A549 (cell line): ENCODE data around the gene ITGAV. TPM values are rescaled to one million over a fixed set of nuclear protein-coding genes. Genes with fewer than 3 reads are reported as not detected.
A peak's percentile ranks its signal among the peaks of the same experiment; 100 is the strongest.

Experiments
- ATAC-seq, 2 experiments: fragments of 200-7000 bp in 1 of 2; fragments of >200 bp in 1 of 2; cut with Nextera tagmentation in 1 of 2; cut with Tn5 transposase in 1 of 2; 3 replicates each; pipeline versions ENCODE4 v1.8.0 to v1.9.1; 2018 to 2020; ENCODE audit warnings: mild to moderate bottlenecking in 1 of 2, moderate library complexity in 1 of 2
- CTCF ChIA-PET: fragments of 300-600 bp; sonication (Branson Sonifier 250); formaldehyde crosslinking; extraction: SDS; loops from one replicate; lab custom pipeline; 2021; ENCODE audit warnings: antibody characterized with exemption, inconsistent platforms; lab: Yijun Ruan, JAX
- POLR2A ChIA-PET: fragments of 350-600 bp; formaldehyde crosslinking; extraction: SDS; loops from one replicate; lab custom pipeline; 2021; ENCODE audit warnings: antibody characterized with exemption, inconsistent platforms; lab: Yijun Ruan, JAX
- DNase-seq, 2 experiments: peaks; one replicate each; pipeline versions ENCODE4 v3.0.0 to v3.0.0-alpha.2; 2011 to 2016; ENCODE audit warnings: low read depth in 1 of 2, low spot score in 1 of 2
- FAIRE-seq: peaks from 2 replicates; lab custom pipeline; 2011; peaks lifted over from hg19 to GRCh38; lab: Jason Lieb, UNC
- H3K27ac ChIP-seq, 2 experiments: fragments of >200 bp; sonication (Bioruptor Twin); formaldehyde crosslinking; 3 replicates each; pipeline ENCODE4 v1.5.1; 2016 to 2017
- H3K4me1 ChIP-seq: fragments of >200 bp; sonication (Bioruptor Twin); formaldehyde crosslinking; 3 replicates; pipeline ENCODE4 v1.6.1; 2016
- H3K4me2 ChIP-seq: fragments of >200 bp; sonication (Bioruptor Twin); formaldehyde crosslinking; 3 replicates; pipeline ENCODE4 v1.6.1; 2016
- H3K4me3 ChIP-seq: fragments of >200 bp; sonication (Bioruptor Twin); formaldehyde crosslinking; 3 replicates; pipeline ENCODE4 v1.5.1; 2016
- H3K9me3 ChIP-seq: fragments of >200 bp; sonication (Bioruptor Twin); formaldehyde crosslinking; 3 replicates; pipeline ENCODE4 v1.6.1; 2016
- CBX8 ChIP-seq: fragments of 200-600 bp; sonication (generic); IDR thresholded peaks from 2 replicates; pipeline ENCODE4 v1.6.1; 2016
- EHF ChIP-seq: fragments of 250-450 bp; sonication (Bioruptor Pico); IDR thresholded peaks from 2 replicates; pipeline ENCODE4 v1.5.0; 2020; ENCODE audit warnings: mild to moderate bottlenecking
- EHMT2 ChIP-seq: fragments of 200-600 bp; sonication (generic); IDR thresholded peaks from 2 replicates; pipeline ENCODE4 v1.6.1; 2016; ENCODE audit warnings: antibody characterized with exemption, low read depth, mild to moderate bottlenecking, moderate library complexity
- ESRRA ChIP-seq: fragments of 150-350 bp; IDR thresholded peaks from 2 replicates; pipeline ENCODE4 v1.6.1; 2014; ENCODE audit warnings: mild to moderate bottlenecking, low read length, borderline replicate concordance
- FOSB ChIP-seq: fragments of 250-450 bp; sonication (Bioruptor Pico); IDR thresholded peaks from 2 replicates; pipeline ENCODE4 v1.5.0; 2020; ENCODE audit warnings: mild to moderate bottlenecking, moderate library complexity
- HOXB5 ChIP-seq: fragments of 250-450 bp; sonication (Bioruptor Pico); IDR thresholded peaks from 2 replicates; pipeline ENCODE4 v1.5.0; 2020; ENCODE audit warnings: mild to moderate bottlenecking, moderate library complexity
- JUN ChIP-seq, 2 experiments: fragments of >200 bp; sonication (Bioruptor Twin); formaldehyde crosslinking; IDR thresholded peaks; 2 replicates in 1 of 2; 3 replicates in 1 of 2; pipeline ENCODE4 v1.6.1; 2016 to 2017
- KDM5A ChIP-seq: fragments of 200-600 bp; sonication (generic); IDR thresholded peaks from 2 replicates; pipeline ENCODE4 v1.6.1; 2016; ENCODE audit warnings: antibody characterized with exemption, mild to moderate bottlenecking
- NPAS2 ChIP-seq: fragments of 250-450 bp; sonication (Bioruptor Pico); IDR thresholded peaks from 2 replicates; pipeline ENCODE4 v1.8.0; 2022; ENCODE audit warnings: mild to moderate bottlenecking, moderate library complexity, borderline replicate concordance
- NR3C1 ChIP-seq: fragments of >200 bp; sonication (Bioruptor Twin); formaldehyde crosslinking; IDR thresholded peaks from 3 replicates; pipeline ENCODE4 v1.6.1; 2017
- PHF8 ChIP-seq: fragments of 200-600 bp; sonication (generic); IDR thresholded peaks from 2 replicates; pipeline ENCODE4 v1.6.1; 2016; ENCODE audit warnings: low read depth, mild to moderate bottlenecking, antibody characterized with exemption, moderate library complexity, borderline replicate concordance
- POLR2A ChIP-seq: IDR thresholded peaks from 2 replicates; pipeline ENCODE4 v1.6.1; 2012; ENCODE audit warnings: mild to moderate bottlenecking, low read length
- POLR2AphosphoS2 ChIP-seq: conservative IDR thresholded peaks from 2 replicates; pipeline ENCODE4 v1.6.1; 2012; ENCODE audit warnings: low read length, improper control_type of control experiment, inconsistent platforms
- RAD21 ChIP-seq, 2 experiments: fragments of >200 bp in 1 of 2; sonication (Bioruptor Twin) in 1 of 2; formaldehyde crosslinking in 1 of 2; IDR thresholded peaks in 1 of 2; conservative IDR thresholded peaks in 1 of 2; 2 replicates in 1 of 2; 3 replicates in 1 of 2; pipeline ENCODE4 v1.6.1; 2012 to 2018; ENCODE audit warnings: inconsistent platforms in 1 of 2
- RARB ChIP-seq: fragments of 250-450 bp; sonication (Bioruptor Pico); IDR thresholded peaks from 2 replicates; pipeline ENCODE4 v1.8.0; 2021; ENCODE audit warnings: mild to moderate bottlenecking, moderate library complexity
- RFX5 ChIP-seq: fragments of 450-650 bp; IDR thresholded peaks from 2 replicates; pipeline ENCODE4 v1.7.1; 2014; ENCODE audit warnings: antibody characterized with exemption, mild to moderate bottlenecking, moderate library complexity
- RNF2 ChIP-seq: fragments of 200-600 bp; sonication (generic); IDR thresholded peaks from 2 replicates; pipeline ENCODE4 v1.6.1; 2016; ENCODE audit warnings: low read depth, mild to moderate bottlenecking, antibody characterized with exemption, moderate library complexity, borderline replicate concordance
- SMC3 ChIP-seq: fragments of >200 bp; sonication (Bioruptor Twin); formaldehyde crosslinking; IDR thresholded peaks from 3 replicates; pipeline ENCODE4 v1.6.1; 2018; ENCODE audit warnings: inconsistent platforms
- ZSCAN20 ChIP-seq: fragments of 250-450 bp; sonication (Bioruptor Pico); IDR thresholded peaks from 2 replicates; pipeline ENCODE4 v1.8.0; 2022; ENCODE audit warnings: mild to moderate bottlenecking, moderate library complexity
- WGBS: methylation state at CpG from one replicate; pipeline ENCODE4 v1.1.6; 2017; ENCODE audit errors: missing lambda C conversion rate; 5-methylcytosine and 5-hydroxymethylcytosine counted together
- polyA plus RNA-seq, 4 experiments: library from polyadenylated mRNA; depleted of rRNA in 3 of 4; stranded (reverse); fragments of >200 nt; fragmentation: RNase III in 1 of 4; extraction: RNeasy Plus Mini Kit Qiagen cat#74134 plus additional on column Dnase treatment in 1 of 4; gene quantifications; 2 replicates in 3 of 4; 3 replicates in 1 of 4; pipeline ENCODE4 v1.2.3, GENCODE V29; 2011 to 2017
- TF ChIP-seq, protein P1 (sequence below): IDR thresholded peaks from 2 replicates; pipeline ENCODE4 v1.6.1; 2012
- TF ChIP-seq, protein P2 (sequence below): fragments of 200-600 bp; sonication (generic); IDR thresholded peaks from 2 replicates; pipeline ENCODE4 v1.6.1; 2016; ENCODE audit warnings: antibody characterized with exemption, mild to moderate bottlenecking, moderate library complexity
- TF ChIP-seq, protein P3 (sequence below): fragments of >200 bp; sonication (Bioruptor Twin); formaldehyde crosslinking; IDR thresholded peaks from 2 replicates; pipeline ENCODE4 v1.6.1; 2016
- TF ChIP-seq, protein P4 (sequence below): fragments of 450-650 bp; IDR thresholded peaks from 2 replicates; pipeline ENCODE4 v1.6.1; 2014; ENCODE audit warnings: antibody characterized with exemption

The ITGAV gene
- polyA plus RNA-seq, 2 of the 4 experiments (the other 2 are of a cell fraction): 93.3 to 148 TPM

DNA sequence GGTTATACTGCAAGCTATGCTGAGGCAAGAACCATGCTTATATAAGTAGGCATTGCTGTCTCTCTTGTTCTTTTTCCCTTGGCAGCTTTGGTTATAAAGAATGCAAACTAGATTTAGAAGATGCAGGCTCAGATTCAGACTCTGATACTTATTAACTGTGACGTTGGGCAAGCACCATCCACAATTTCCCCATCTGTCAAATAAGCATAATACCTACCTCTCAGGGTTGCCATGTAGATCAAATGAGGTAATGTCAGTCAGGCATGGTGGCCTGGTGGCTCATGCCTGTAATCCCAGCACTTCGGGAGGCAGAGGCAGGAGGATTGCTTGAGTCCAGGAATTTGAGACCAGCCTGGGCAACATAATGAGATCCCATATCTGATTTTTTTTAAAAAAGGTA, 21.7 kb downstream of the ITGAV start:
- H3K9me3 ChIP-seq: no peaks in the 10 kb centered on the region
- whole genome bisulfite sequencing: 76% methylated on average over 2 of the region's 2 CpGs
- 0 out of 2 replicates have a peak, but pooled peaks have one; percentile 72 for TF ChIP-seq POLR2AphosphoS2
- TF ChIP-seq EHMT2: no peak
- TF ChIP-seq, all 56 proteins: peak for 1
- ChIA-PET POLR2A (interaction anchor here (1.5 kb wide), 1 partner anchor 22 kb away, joined by 5 read pairs; the partner anchor contains the start of gene ITGAV), CTCF (interaction anchor here (2.0 kb wide), 1 partner anchor 108 kb away, joined by 9 read pairs; no protein-coding TSS in a partner anchor)
- H3K4me2 ChIP-seq: no peak overlapping the region
- peaks cover 24% of the 10 kb centered on the region; the same call in 2 of the 3 replicates for H3K4me1 ChIP-seq
- H3K27ac ChIP-seq: no peak overlapping the region
- DNase-seq (no peak), ATAC-seq (peak in 1 of 2 experiments; percentile 22; a peak in 2 of 6 replicates), FAIRE-seq (no peak)
- no peak overlapping the region for H3K4me3 ChIP-seq

DNA sequence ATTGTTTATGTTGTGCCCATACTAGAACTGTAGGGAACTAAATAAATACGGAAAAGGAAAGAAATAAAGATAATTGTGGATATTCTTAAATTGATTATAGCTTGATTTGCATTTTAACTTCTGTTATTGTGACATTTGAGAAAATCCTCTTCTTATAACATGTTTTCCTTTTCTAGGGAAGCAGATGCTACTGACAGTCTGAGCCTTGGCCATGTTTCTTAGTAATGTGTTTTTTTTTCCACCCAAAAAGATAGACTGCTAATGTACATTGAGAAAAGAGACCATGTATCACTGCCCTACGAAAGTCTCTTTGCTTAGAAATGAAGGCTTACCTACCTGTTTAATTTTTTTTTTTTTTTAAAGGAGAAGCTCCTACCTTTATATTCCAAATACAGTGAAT, 22.2 kb downstream of the ITGAV start:
- Histone ChIP-seq H3K4me3 (no peak overlapping the region), H3K27ac (no peak overlapping the region), H3K9me3 (no peaks in the 10 kb centered on the region), H3K4me1 (peaks cover 24% of the 10 kb centered on the region; the same call in 2 of the 3 replicates)
- no peak for DNase-seq
- CTCF ChIA-PET: interaction anchor here (0.6 to 2.0 kb wide), 2 partner anchors 87 to 108 kb away, joined by 4 to 9 read pairs; no protein-coding TSS in a partner anchor
- POLR2A ChIA-PET: interaction anchor here (1.5 kb wide), 1 partner anchor 23 kb away, joined by 5 read pairs; the partner anchor contains the start of gene ITGAV
- peak in 1 of 2 experiments; percentile 32; a peak in 1 of 6 replicates for ATAC-seq
- no peak for FAIRE-seq
- 86% methylated on average over 2 of the region's 2 CpGs for WGBS
- no peak for TF ChIP-seq RFX5
- TF ChIP-seq, protein P1, sequence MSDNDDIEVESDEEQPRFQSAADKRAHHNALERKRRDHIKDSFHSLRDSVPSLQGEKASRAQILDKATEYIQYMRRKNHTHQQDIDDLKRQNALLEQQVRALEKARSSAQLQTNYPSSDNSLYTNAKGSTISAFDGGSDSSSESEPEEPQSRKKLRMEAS: no peak
- TF ChIP-seq ZSCAN20 (CRISPR knock-in tag): no peak
- TF ChIP-seq, all 56 proteins: peak for 0
- H3K4me2 ChIP-seq: no peak overlapping the region

DNA sequence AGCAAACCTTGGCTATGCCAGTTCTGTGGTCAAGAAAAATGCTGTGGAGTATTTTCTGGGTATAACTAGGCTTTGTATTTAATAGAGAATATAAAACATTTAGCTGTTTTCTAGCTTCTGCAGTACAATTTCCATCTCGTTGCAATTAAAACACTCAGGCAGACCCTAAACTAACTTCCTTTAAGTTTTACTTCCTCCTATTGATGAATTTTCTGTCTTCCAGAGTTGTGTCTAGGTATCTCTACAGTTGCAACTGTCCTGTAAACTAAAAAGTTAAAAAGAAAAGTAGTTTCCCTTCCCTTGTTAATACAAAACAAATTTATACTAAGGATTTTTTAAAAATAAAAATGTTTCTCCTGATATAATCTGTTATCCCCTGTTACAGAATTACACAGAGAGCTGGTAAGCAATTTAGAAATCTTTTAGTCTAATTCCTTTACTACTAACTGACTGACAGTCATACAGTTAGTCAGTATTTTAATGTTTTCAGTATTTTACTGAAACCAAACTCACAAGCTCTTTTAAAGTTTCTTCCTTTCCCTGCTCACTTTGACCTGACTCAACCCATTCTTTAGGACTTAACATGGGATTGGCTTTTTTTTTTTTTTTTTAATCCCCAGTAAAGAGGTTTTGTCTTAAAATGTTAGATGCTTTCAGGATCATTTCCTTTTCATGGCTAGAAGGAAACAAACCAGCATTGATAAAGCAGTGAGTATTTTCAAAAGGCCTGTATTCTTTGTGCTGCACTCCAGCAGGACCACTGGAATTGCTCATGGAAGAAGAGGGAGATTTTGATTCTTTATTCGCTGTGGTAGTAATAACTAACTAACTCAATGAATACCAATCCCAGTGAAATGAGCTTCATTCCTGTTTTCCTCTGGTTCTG, 22.9 kb downstream of the ITGAV start:
- 73% methylated on average over 2 of the region's 2 CpGs for WGBS
- DNase-seq: no peak
- H3K4me1 ChIP-seq: peaks cover 24% of the 10 kb centered on the region; the same call in 2 of the 3 replicates
- H3K27ac ChIP-seq: no peak overlapping the region
- no peaks in the 10 kb centered on the region for H3K9me3 ChIP-seq
- TF ChIP-seq CBX8: no peak
- TF ChIP-seq, protein P2, sequence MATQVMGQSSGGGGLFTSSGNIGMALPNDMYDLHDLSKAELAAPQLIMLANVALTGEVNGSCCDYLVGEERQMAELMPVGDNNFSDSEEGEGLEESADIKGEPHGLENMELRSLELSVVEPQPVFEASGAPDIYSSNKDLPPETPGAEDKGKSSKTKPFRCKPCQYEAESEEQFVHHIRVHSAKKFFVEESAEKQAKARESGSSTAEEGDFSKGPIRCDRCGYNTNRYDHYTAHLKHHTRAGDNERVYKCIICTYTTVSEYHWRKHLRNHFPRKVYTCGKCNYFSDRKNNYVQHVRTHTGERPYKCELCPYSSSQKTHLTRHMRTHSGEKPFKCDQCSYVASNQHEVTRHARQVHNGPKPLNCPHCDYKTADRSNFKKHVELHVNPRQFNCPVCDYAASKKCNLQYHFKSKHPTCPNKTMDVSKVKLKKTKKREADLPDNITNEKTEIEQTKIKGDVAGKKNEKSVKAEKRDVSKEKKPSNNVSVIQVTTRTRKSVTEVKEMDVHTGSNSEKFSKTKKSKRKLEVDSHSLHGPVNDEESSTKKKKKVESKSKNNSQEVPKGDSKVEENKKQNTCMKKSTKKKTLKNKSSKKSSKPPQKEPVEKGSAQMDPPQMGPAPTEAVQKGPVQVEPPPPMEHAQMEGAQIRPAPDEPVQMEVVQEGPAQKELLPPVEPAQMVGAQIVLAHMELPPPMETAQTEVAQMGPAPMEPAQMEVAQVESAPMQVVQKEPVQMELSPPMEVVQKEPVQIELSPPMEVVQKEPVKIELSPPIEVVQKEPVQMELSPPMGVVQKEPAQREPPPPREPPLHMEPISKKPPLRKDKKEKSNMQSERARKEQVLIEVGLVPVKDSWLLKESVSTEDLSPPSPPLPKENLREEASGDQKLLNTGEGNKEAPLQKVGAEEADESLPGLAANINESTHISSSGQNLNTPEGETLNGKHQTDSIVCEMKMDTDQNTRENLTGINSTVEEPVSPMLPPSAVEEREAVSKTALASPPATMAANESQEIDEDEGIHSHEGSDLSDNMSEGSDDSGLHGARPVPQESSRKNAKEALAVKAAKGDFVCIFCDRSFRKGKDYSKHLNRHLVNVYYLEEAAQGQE: no peak
- no peak for TF ChIP-seq PHF8
- POLR2A ChIA-PET: interaction anchor here (1.5 kb wide), 2 partner anchors 14 to 23 kb away, joined by 3 to 5 read pairs; partner anchors contain the start of gene ITGAV
- ATAC-seq: no peak; a peak in 1 of 6 replicates
- H3K4me2 ChIP-seq: no peak overlapping the region
- FAIRE-seq: no peak
- H3K4me3 ChIP-seq: no peak overlapping the region
- CTCF ChIA-PET: interaction anchor here (0.6 to 2.0 kb wide), 2 partner anchors 87 to 109 kb away, joined by 4 to 9 read pairs; no protein-coding TSS in a partner anchor

DNA sequence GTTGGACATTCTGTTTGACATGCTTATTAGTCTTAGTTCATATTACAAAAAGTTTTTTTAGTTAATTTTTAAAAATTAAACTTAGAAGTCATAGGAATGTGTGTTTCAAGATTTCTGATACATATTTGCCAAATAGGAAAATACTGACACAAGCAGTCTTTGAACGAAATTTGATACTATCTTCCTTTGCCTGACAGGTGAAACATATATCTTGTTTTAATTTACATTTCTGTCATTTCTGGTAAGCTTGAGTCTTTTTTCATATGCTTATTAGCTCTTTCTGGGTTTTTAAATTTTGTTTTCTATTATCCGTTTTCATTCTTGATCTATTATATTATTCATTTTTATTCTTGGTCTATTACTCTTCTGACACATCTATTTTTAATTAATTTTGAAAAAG, 24.5 kb downstream of the ITGAV start:
- H3K4me1 ChIP-seq: peaks cover 24% of the 10 kb centered on the region; the same call in 1 of the 3 replicates
- ChIA-PET CTCF (interaction anchor here (0.8 to 2.1 kb wide), 3 partner anchors 8 to 109 kb away, joined by 3 to 6 read pairs (median 4); no protein-coding TSS in a partner anchor), POLR2A (no interaction called here)
- no peak overlapping the region for H3K4me3 ChIP-seq
- no peak overlapping the region for H3K4me2 ChIP-seq
- no peak for FAIRE-seq
- TF ChIP-seq FOSB (CRISPR knock-in tag) (no peak), RFX5 (no peak), HOXB5 (CRISPR knock-in tag) (no peak), NR3C1 (no peak), NPAS2 (CRISPR knock-in tag) (no peak), KDM5A (no peak), ESRRA (no peak), RNF2 (no peak), POLR2A (no peak), RARB (no peak), SMC3 (no peak), RAD21 (conservative IDR thresholded peaks at IDR 0.05 in 1 of 2, IDR thresholded peaks at IDR 0.05 in 1 of 2) (no peak), POLR2AphosphoS2 (no peak), EHF (CRISPR knock-in tag) (no peak), PHF8 (no peak), JUN (IDR thresholded peaks at IDR 0.05) (no peak)
- TF ChIP-seq, protein P3, sequence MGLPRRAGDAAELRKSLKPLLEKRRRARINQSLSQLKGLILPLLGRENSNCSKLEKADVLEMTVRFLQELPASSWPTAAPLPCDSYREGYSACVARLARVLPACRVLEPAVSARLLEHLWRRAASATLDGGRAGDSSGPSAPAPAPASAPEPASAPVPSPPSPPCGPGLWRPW: no peak
- TF ChIP-seq, protein P4, sequence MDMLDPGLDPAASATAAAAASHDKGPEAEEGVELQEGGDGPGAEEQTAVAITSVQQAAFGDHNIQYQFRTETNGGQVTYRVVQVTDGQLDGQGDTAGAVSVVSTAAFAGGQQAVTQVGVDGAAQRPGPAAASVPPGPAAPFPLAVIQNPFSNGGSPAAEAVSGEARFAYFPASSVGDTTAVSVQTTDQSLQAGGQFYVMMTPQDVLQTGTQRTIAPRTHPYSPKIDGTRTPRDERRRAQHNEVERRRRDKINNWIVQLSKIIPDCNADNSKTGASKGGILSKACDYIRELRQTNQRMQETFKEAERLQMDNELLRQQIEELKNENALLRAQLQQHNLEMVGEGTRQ: no peak
- H3K27ac ChIP-seq: no peak overlapping the region
- no peaks in the 10 kb centered on the region for H3K9me3 ChIP-seq
- WGBS: 78% methylated on average over 2 of the region's 2 CpGs
- ATAC-seq: no peak
- DNase-seq: no peak
